NCI-H1930 (cell line): Measurements from ENCODE around the gene GTF3C2.
"Not testable (repeated sequence)": the region's sequence is repeated elsewhere in the genome, so short reads cannot be mapped to it uniquely, and the experiment has no call there.

ENCODE experiments used
- DNase-seq, 2 experiments: peaks; one replicate each; lab custom pipeline; 2025; lab: John Stamatoyannopoulos, UW

GTF3C2 gene

GRCh38 chr2:27322301-27322765 lies 34.2 kb downstream of the GTF3C2 start:
- no peak for DNase-seq

- peak in 1 of 2 experiments; percentile 15 for DNase-seq
These were observed 35.5 kb downstream of the GTF3C2 start for GRCh38 chr2:27320958-27321543.

- not testable (repeated sequence) for DNase-seq
These were observed 36.7 kb downstream of the GTF3C2 start for GRCh38 chr2:27319839-27320238.

DNA sequence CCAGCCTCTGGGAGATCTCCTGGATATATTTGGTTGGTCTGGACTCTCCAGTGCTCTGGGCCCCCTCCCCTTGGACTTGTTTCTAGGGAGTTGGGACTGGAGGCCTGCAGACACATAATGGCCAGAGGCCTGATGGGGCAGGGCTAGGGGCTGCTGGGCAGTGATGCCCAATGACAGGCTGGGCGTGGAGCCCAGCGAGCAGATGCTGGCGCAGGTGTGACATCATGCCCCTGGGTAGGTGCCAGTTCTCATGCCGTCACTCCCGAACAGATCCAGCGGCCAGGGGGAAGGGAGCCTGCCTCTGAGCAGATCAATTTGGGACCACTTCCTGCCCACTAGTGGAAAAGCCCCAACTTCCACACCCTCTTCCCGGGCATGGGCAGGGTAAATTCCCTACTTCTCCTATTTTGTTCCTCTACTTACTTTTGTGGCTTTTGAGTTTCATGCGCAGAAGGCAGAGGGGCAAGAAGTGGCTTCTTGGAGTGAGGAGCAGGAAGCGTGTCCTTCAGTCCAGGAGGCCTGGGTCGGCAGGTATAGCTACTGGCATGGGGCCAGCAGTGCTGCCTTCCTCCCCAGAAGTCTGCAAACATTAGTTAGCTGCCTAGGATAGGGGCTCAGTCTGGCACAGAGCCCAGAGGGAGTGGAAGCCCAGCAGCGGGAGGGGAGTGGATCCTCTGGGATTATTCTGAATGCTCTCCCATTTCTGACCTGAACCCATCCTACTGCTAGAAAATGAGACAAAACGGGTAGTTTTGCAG lies 39.7 kb downstream of the GTF3C2 start:
- DNase-seq, result no peak

GRCh38 chr2:27315122-27315521 lies 41.4 kb downstream of the GTF3C2 start:
- no peak for DNase-seq

DNA sequence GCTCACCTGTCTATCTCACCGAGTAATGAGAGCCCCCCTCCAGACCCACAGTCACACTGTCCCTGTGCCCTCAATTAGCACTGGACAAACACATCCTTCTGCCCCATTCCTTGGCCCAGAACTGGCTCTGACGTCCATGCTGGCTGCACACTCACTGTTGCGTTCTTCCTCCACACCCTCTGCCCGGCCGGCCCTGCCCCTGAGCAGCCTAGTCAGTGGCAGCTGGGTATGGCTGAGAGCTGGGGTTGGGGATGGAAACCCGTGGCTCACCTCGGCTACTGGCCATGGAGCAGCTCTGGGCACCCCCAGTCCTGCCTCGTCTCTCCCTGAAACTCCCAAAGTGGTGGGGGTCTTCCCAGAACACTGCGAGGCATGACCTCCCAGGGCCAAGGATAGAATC lies 41.9 kb downstream of the GTF3C2 start:
- DNase-seq, result no peak

- no peak for DNase-seq
These were observed 42.5 kb downstream of the GTF3C2 start for GRCh38 chr2:27313882-27314645.

DNA sequence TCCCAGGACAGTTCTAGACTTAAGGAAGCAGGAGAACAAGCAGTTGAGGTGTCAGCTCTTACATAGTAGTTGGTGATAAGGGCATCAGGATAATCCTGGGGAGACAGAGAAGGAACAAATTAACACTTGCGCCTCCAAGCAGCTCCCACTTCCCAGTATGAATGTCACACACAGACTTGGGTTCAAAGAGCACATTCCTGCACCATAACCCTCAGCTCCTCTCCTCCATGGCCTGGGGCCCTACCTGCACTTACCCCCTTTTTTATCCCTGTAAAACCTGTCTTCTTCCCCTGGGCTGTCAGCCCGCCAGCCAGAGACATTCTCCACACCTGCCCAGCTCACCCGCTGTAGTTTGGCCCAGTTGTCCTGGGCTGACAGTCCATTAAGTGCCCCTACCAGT lies 44.4 kb downstream of the GTF3C2 start:
- DNase-seq, result no peak

DNA sequence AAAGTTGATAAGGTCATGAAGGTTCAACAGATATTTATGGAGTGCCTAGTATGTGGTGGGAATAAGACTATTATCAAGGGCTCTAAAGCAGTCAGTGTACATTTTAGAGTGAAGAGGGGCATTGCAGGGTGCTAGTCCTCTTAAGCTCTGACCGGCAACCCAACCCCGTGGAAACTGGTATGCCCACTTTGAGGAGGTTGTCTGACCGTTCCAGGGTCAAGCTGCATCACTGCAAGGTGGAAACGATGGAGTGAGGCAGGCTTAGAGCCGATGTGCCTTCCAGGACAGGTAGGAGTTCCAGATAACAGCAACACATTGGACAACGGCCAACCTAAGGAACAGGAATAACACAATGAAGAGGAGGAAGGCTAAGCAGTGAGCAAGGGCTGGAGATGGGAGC lies 46.9 kb downstream of the GTF3C2 start:
- DNase-seq, result no peak

GRCh38 chr2:27308359-27308881 lies 48.1 kb downstream of the GTF3C2 start, which contains the start of gene UCN:
Gene UCN, minus strand, starts transcription at chr2:27308445. Its CDS starts 550 bp downstream, at chr2:27307895.
- no peak for DNase-seq

DNA sequence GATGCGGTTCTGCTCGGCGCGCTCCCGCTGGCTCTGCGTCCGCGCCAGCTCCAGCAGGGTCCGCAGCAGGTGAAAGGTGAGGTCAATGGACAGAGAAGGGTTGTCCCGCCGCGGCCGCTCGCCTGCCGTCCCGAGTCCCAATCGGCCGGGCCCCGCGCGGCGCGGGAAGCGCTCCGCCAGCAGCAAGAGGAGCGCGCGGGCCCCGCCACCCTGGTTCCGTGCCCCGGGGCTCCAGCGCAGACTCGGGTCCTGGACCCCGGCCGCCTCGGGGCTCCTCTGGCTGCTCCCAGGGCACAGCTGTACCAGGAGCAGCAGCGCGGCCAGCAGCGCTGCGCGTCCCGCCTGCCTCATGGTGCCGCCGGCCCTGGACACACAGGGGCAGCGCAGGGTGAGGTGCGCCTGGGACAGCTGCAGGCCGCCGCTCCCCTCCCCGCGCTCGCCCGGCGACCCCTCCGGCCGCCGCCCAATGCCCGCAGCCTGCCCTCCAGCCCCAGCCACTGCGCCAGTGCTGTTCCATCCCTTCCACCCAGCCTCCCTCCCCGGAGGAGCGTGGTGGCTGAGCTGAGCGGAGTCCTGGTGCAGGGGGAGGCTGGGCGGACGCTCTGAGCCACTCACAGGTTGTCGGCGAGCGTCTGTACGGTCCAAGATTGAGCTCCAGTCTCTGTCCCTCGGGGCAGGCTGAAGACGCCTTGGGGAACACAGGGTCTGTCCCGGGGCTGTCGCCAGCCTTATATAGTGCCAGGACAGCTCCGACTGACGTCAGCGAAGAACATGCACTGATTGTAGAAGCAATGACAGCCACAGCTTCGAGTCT lies 48.8 kb downstream of the GTF3C2 start:
- no peak for DNase-seq

GRCh38 chr2:27307287-27307544 lies 49.3 kb downstream of the GTF3C2 start:
- DNase-seq, result no peak

DNA sequence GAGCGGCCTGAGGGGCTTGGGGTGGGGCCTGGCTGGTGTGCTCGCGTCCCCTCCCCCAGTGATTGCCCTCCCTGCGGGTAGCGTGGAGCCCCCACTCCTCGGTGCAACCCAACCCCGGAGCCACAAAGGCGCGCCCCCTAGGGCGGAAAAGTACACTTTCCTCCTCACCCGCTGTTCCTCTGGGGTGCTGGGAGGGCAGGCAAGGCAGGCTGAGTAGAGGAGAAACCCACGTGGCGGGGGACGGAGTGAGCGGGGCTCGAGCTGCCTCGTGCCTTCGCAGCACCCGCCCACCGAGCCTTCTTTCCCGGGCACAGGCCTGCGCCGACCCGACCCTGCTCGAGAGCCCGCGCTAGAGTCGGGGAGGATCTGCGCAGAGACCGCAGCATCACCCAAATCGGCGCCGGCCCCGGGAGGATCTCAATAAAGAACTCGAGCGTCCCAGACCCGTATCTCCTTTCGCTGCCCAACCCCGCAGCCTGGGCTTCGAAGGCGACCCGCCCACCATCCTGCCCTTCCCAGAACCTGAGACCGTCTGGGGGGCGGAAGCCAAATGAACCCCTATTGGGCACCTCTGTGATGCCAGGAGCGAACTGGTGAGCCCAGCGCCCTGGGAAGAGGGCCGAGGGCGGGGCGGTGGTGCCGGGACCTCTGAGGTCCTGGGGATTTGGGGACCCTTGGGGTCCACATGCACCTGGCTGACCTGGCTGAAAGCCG lies 49.8 kb downstream of the GTF3C2 start:
- no peak for DNase-seq

- no peak for DNase-seq
These were observed 50.4 kb downstream of the GTF3C2 start for GRCh38 chr2:27306136-27306535.

GRCh38 chr2:27305516-27305915 lies 51.0 kb downstream of the GTF3C2 start:
- no peak for DNase-seq

GRCh38 chr2:27304488-27305240 lies 51.9 kb downstream of the GTF3C2 start:
- no peak for DNase-seq

- DNase-seq, result peak; percentile 18 to 58
These were observed 53.2 kb downstream of the GTF3C2 start for GRCh38 chr2:27303093-27304025.

- not testable (repeated sequence) for DNase-seq
These were observed 56.0 kb downstream of the GTF3C2 start for GRCh38 chr2:27300606-27301005.

DNA sequence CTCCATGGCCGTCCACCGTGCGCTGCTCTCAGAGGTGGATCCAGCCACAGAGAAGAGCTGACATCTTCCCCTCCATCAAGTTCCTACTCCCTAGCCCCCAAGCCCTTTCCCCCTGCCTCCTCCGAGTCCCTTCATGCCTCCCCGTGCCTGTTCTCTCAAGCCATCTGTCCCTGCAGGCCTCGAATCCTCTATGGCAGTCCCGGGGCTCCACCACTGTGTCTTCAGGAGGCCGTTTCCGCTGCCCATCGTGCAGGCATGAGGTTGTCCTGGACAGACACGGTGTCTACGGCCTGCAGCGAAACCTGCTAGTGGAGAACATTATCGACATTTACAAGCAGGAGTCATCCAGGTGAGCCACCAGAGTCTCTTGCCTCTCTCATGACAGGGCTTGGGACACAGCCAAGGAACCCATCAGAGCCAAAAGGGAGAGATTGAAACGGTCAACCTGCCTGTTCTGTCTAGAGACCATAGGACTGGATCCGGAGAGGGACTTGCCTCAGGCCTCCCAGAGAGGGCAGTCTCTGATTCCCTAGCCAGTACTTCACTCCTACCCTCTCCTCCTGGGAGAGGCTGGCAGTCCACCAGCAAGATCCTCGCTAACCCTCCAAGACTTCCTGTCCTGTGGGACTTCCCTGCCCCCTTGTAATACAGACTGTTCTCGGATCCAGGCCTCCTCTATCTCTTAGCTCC lies 58.0 kb downstream of the GTF3C2 start:
- no peak for DNase-seq
